Urothelium cell line (cell line): ENCODE data around the gene MCM9.

Experiments used
- DNase-seq: peaks from one replicate; pipeline ENCODE4 v3.0.0; 2011; ENCODE audit warnings: low spot score, mixed read lengths
- FAIRE-seq: peaks from 2 replicates; lab custom pipeline; 2011; peaks lifted over from hg19 to GRCh38; lab: Jason Lieb, UNC

Gene MCM9

GRCh38 chr6:118933855-118934460, 1.0 kb downstream of the MCM9 start:
- FAIRE-seq (no peak), DNase-seq (no peak)

- FAIRE-seq (no peak), DNase-seq (no peak)
These were observed 2.5 kb downstream of the MCM9 start for GRCh38 chr6:118932421-118932820.

GRCh38 chr6:118931436-118931835, 3.5 kb downstream of the MCM9 start:
- DNase-seq: no peak
- no peak for FAIRE-seq

GRCh38 chr6:118930680-118931079, 4.3 kb downstream of the MCM9 start:
- DNase-seq (no peak), FAIRE-seq (no peak)

GRCh38 chr6:118923035-118923434, 11.9 kb downstream of the MCM9 start:
- DNase-seq: no peak
- FAIRE-seq: no peak

GRCh38 chr6:118921084-118921483, 13.9 kb downstream of the MCM9 start:
- no peak for DNase-seq
- FAIRE-seq: no peak

GRCh38 chr6:118918329-118918725, 16.6 kb downstream of the MCM9 start:
- DNase-seq (no peak), FAIRE-seq (no peak)

GRCh38 chr6:118917546-118918328, 17.2 kb downstream of the MCM9 start:
- no peak for DNase-seq
- FAIRE-seq: no peak

GRCh38 chr6:118914598-118914997, 20.4 kb downstream of the MCM9 start:
- no peak for FAIRE-seq
- DNase-seq: no peak

GRCh38 chr6:118913161-118913560, 21.8 kb downstream of the MCM9 start:
- FAIRE-seq (no peak), DNase-seq (no peak)

- DNase-seq (no peak), FAIRE-seq (no peak)
These were observed 22.3 kb downstream of the MCM9 start for GRCh38 chr6:118912646-118913045.

- no peak for FAIRE-seq
- DNase-seq: no peak
These were observed 26.5 kb downstream of the MCM9 start for GRCh38 chr6:118908441-118908840.

GRCh38 chr6:118905851-118906250, 29.1 kb downstream of the MCM9 start:
- DNase-seq: no peak
- no peak for FAIRE-seq

GRCh38 chr6:118905084-118905483, 29.9 kb downstream of the MCM9 start:
- DNase-seq: no peak
- FAIRE-seq: no peak

GRCh38 chr6:118903691-118904090, 31.3 kb downstream of the MCM9 start:
- no peak for FAIRE-seq
- DNase-seq: no peak

GRCh38 chr6:118903138-118903537, 31.8 kb downstream of the MCM9 start:
- FAIRE-seq (no peak), DNase-seq (no peak)

- FAIRE-seq (no peak), DNase-seq (no peak)
These were observed 32.2 kb downstream of the MCM9 start for GRCh38 chr6:118902726-118903125.

- FAIRE-seq: no peak
- DNase-seq: no peak
These were observed 35.0 kb downstream of the MCM9 start for GRCh38 chr6:118899948-118900347.

- DNase-seq (no peak), FAIRE-seq (no peak)
These were observed 37.6 kb downstream of the MCM9 start for GRCh38 chr6:118897386-118897785.

GRCh38 chr6:118896339-118897136, 38.4 kb downstream of the MCM9 start:
- FAIRE-seq (no peak), DNase-seq (peak; percentile 29)

- FAIRE-seq: no peak
These were observed 39.1 kb downstream of the MCM9 start for GRCh38 chr6:118895859-118896258.

GRCh38 chr6:118895261-118895560, 39.7 kb downstream of the MCM9 start:
- no peak for FAIRE-seq
- DNase-seq: no peak

More at GRCh38 chr6:118895859-118896258, 39.1 kb downstream of the MCM9 start:
- no peak for DNase-seq
